Activated CD8-positive, alpha-beta memory T cell treated with anti-CD3 and anti-CD28 coated beads, Interleukin-2, amount 50 U/mL, for 48 hours (primary cell): ENCODE results near the gene ENTPD1.
"Not testable (repeated sequence)": the region's sequence is repeated elsewhere in the genome, so short reads cannot be mapped to it uniquely, and the experiment has no call there.

Experiments used
- DNase-seq: peaks from one replicate; pipeline ENCODE4 v3.0.0-alpha.2; 2020

ENTPD1 gene

DNA sequence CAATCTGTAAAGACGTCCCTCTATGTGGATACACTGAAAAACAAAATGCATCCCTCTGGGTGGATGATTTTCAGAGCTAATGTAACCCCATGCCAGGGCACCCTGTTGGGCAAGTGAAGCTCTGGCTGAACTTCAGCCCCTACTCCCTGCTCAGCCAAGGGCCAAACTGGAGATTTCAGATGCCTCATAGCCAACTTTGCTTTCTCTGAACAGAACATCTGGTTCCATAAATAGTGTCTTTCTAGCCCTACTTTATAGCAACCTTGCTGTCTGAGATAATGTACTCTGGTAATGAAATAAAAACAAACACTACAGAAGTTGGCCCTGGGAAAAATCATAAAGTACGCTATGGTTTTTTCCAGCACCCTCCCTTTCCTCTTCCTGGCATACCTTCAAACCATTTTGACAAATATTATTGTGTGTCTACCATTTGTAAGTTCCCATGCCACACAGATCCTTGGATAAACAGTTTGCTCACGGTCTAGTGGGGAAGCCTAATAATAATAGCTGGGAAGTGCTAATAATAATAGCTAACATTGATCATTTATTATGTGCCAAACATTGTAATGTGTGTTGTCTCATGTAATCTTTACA lies 3.4 kb downstream of the ENTPD1 start:
- no peak for DNase-seq

DNA sequence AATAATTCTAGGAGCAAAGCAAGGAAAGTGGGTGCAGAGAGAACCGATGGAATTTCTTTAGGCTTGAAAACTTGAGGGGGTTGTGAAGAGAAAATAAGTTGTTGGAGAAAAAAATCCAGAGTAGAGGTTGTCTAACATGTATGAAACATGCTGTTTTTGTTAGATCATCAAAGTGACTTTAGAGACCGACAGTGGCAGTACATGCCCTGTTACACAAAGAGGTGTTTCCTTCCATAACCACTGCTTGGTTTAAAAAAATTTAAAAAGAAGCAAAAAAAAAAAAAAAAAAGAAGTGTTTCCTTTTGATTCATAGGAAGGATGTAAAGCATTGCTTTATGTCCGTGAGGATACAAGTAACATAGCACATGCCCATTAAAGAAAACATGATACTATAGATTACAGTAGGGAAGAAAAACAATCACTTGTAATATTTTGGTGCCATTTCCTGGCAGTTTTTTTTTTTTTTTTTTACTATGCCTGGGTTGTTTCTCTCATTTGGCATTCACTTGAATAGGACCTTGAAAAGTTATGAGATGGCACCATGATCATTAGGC lies 6.1 kb downstream of the ENTPD1 start:
- DNase-seq = no peak

DNA sequence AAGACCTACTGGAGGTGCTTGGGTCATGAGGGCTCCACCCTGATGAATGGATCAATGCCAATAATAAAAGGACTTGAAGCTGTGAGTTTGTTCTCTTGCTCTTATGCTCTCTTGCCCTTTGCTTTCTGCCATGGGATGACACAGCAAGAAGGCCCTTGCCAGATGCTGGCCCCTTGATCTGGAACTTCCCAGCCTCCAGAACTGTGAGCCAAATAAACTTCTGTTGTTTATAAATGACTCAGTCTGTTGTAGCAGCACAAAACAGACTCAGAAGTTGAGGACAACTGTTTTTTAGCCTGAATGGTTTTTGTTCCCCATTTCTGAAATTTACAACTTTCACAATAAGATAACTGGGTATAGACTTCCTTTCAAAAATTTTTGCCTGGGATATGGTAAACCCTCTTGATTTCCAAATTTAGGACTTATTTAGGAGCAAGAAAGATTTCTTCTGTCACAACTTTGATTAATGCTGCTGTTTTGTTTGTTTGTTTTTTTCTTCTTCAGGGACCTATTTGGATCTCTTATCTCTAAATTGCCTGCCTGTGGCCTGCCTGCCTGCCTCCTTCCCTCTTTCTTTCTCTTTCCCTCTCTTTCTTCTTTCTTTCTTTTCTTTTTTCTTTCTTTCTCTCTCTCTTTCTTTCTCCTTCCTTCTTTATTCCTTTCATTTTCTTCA lies 12.1 kb downstream of the ENTPD1 start:
- DNase-seq = no peak

DNA sequence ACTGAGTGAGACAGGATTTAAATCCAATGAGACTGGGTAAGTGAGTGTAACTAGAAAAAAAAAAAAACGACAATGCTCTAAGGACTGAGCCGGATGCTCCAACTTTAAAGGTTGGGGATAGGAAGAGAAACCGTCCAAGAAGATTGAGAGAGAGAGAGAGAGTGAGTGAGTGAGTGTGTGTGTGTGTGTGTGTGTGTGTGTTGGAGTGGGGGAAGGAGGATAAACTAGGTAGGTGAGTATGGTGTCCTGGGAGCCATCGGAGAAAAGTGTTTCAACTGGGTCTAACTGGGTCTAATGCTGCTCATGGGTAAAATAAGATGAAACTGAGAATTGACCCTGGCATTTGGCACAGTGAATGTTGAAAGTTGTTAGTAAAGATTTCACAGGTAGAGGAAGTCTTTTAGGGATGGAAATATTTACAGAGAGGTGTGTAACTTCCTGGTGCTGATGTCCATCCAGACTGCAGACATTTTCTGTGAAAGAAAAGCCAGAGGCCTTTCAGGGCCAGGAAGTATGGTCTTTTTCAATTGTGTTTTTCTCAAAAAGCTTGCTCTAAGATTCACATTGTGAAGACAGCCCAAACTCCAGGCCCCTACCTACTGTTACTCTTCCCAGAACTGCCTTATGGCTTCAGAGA lies 14.2 kb downstream of the ENTPD1 start:
- no peak for DNase-seq

DNA sequence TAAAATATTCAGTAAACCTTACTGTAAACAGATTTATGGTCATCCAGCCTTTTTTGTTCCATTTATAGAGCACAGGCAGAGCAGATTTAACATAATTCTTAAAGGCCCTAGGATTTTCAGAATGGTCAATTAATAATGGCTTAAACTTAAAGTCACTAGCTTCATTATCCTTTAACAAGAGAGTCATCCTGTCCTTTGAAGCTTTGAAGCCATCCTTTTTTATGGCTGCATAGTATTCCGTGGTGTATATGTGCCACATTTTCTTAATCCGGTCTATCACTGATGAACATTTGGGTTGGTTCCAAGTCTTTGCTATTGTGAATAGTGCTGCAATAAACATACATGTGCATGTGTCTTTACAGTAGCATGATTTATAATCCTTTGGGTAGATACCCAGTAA lies 17.5 kb downstream of the ENTPD1 start:
- not testable (repeated sequence) for DNase-seq

DNA sequence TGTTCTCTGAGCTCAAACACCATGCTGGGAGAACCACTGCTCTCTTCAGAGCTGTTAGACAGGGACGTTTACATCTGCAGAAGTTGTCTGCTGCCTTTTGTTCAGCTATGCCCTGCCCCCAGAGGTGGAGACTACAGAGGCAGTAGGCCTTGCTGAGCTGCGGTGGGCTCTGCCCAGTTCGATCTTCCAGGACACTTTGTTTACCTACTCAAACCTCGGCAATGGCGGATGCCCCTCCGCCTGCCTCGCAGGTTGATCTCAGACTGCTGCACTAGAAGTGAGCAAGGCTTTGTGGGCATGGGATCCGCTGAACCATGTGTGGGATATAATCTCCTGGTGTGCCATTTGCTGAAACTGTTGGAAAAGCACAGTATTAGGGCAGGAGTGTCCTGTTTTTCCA lies 21.7 kb downstream of the ENTPD1 start:
- not testable (repeated sequence) for DNase-seq

DNA sequence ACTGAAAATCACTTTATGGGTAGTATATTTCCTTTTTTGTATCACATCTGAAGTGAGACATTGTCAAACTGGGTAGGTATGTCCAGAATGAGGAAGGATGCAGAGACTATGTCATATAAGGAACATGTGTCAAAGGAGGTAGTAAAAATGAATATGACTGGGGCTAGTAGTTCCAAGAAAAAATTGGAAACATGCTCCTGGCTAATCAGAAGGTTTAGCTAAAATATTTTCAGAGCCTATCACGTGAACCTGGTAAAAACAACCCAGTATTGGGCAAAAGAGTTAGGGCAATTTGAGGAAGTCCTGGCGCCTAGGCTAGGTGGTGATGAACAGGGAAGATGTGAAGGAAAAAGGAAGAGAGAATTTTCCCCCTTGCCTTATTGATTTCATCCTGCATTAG lies 26.4 kb downstream of the ENTPD1 start:
- DNase-seq = no peak

DNA sequence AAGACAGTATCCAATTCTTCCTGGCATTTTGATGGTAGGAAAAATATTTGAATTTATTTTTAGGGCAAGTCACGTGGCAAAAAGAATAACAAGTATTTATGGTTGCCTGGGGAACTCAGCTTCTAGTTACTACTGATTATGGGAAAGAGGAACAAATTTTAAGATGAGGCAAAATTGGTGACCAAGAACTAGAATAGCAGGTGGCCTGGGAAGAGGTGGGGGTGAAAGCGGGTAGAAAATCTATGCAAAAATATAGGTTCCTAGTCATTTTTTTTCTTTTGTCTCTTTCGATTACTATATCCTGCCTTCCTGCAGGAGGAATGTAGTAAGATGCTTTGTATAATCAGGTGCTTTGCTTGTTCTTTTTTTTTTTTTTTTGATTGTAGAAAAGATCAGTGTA lies 27.8 kb downstream of the ENTPD1 start:
- no peak for DNase-seq

DNA sequence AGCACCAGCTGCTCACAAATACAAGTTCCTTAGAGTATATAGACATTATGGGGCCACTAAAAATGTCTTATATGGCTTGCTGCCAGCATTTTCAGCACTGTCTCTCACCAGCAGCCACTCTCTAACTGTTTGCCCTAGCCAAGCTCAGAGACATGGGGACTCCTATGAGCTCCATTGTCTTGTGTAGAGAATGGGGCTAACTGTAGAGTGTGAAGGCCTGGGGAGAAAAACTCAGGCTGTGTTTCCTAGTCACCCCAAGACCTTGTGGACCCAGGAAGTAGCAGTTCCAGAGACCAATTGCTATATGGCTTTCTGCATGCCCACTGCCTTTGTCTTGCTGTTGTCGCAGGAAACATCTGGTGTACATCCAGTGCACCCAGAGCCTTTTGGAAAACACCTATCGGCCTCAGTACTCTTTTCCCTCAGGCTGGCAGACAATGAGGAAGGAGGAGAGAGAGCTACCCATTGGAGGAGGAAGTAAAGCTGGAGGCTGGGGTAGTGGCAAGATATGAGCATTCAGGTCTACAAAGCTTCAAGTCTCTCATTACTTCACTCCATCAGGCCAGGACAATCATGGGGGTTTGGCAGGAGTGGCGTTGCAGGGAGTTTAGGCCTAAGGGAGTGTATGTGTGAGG lies 28.4 kb downstream of the ENTPD1 start:
- DNase-seq = no peak

DNA sequence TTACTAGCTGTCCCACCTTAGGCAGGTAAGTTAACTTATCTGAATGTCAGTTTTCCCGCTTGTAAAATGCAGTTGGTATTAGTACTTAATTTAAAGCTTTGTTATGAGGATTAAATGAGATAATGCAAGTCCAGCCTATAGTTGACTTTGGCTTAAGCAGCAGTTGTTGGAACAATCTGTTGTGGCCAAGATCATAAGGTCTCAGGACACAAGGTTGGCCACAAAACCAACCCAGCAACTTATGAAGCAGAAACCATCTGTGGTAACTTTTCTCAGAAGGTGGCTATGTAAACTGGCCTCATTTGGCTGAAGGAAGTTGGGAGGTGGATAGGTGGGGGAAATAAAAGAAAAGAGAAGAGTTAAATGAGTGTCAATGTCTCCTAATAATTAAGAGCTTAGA lies 29.4 kb downstream of the ENTPD1 start:
- DNase-seq = no peak

DNA sequence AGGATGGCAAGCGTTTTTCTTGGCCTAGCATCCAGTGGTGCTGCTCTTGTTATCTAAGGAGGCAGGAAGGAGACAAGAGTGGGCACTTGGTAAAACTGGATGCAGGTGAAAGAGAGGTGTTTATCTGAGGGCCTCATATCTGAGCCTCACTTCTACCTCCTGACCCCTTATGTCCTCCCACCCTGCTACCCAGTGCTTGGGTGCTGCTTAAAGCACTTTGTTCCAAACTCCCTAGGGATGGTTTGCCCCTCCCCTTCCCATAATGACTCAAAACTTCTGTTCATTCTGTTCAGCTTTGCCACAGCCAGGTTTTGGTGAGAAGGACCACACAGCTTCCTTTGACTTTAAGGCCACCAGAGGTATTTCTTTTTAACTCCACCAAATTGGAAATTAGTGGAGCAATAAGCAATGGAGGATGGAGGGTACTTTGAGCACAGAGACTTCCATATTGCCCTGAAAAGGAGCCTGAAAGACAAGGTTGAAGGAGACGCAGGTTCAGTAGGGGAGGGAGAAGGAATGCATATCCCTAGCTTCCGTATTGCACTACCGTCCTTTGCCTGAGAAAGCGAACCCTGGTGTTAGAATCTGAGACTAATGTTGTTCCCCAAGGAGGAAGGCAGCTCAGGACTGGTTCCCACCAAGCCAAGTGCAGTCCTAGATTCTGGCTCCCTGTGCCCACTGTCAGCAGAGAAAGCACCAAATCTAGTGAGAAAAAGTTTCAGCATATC lies 30.1 kb downstream of the ENTPD1 start:
- no peak for DNase-seq

DNA sequence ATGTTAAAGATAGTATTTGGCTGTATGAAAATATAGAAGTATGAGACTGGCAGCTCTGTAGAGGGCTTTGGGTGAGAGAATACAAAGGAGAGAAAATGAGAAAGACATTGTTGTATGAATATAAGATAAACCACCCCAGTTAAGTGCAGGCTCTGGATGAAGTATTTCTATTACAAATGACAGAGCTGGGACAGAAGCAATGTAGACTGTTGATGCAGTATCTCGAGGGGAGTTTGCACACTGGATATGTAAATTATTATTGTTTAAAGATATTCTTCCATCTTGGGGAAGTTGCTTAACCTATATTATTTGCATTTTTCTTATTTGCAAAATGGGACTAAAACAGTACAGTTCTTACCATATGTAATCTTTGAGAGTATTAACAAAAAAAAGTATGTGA lies 31.5 kb downstream of the ENTPD1 start:
- no peak for DNase-seq

DNA sequence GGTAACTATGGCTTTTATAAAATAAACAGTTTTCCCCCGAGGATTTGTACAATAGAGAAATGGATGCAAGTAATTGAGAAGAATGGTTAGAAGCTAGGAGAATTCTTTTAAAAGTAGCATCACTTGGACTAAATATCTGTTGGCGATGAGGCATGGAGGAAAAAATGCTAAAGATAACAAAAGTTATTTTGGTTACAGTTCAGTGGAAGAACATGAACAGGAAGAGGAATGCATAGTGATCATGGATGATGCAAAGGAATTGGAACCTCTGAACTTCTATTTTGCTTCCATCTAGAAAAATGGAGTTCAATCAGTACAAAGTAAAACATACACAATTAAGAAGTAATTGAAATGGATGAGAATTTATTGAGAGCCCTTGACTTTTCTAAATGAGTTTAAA lies 32.9 kb downstream of the ENTPD1 start:
- no peak for DNase-seq

DNA sequence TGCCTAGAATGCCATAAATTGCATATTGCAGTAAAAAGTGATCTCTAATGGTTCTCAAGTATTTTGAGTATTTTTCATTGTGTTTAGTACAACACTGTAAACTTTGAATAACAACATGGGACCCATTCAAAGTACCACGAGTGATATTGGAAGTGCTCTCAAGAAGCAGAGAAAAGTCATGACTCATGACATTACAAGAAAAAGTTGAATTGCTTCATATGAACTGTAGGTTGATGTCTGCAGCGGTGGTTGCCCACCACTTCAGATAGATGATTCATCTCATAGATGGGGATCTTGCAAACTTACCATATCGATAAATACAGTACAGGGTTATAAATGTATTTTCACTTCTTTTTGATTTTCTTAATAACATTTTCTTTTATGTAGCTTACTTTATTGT lies 33.9 kb downstream of the ENTPD1 start:
- DNase-seq = no peak

DNA sequence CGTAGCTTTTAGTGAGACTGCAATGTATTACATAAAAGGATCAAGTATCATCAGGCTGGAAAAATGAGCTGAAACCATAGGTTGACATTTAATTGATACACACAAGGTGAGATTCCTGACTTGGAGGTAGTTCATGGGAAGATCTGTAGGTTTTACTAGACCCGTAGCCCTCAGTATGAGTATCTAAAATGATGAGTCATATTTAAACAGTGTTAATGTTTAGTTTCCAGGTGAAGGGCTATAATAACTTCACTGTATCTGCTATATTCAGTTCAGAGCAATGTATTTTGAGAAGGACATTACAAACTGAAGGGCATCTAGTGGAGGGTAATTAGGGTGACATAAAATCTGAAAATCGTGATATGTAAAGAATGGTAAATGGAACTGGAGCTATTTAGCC lies 35.0 kb downstream of the ENTPD1 start:
- DNase-seq = no peak

DNA sequence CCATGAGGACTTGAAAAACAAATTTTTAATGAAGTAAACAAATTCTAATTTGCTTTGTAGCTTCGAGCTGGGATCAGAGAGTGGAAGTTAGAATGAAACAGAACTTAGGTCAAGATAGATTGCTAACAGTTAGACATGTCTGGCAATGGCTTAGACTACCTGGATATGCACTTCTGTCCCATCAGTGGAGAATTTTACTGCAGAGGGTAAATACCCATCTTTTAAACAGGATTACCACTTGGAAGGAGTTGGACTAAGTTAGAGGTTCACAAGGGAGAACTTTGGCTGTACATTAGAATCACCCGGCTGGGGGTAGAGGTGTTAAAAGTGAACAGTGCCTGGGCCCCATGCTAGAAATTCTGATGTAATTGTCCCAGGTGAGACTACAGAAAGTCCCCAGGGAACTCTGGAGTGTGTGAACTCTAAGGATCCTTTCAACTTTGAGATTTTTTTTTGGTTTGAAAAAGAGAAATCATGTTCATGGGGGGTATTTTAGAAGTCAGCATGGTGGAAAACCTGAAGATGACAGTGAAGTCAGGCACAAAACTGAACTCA lies 35.5 kb downstream of the ENTPD1 start:
- DNase-seq = no peak

DNA sequence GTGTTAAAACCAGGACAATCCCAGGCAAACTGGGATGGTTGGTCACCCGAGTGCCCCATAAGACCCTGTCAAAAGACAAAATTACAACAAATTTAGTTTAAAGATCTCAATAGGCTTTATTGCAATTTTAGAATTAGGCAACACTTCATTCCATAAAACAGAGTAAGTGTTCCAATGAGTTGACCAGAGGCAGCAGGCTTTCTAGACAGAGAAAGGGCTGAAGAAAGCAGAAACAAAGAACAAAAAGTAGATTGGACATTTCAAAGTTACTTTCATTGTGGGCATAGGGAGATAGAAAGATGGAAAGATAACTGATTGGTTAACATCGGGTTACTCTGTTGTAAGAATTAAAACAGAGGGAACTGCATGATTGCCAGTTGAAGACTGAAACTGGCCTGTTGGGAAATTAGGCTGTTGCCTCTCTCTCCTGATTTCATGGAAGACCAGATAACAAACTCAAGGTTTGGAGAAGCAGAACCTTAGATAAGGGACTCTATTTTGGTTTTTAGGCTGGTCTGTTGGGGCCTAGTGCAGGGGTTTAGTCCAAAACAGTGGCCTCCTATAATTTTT lies 36.3 kb downstream of the ENTPD1 start:
- DNase-seq = no peak

DNA sequence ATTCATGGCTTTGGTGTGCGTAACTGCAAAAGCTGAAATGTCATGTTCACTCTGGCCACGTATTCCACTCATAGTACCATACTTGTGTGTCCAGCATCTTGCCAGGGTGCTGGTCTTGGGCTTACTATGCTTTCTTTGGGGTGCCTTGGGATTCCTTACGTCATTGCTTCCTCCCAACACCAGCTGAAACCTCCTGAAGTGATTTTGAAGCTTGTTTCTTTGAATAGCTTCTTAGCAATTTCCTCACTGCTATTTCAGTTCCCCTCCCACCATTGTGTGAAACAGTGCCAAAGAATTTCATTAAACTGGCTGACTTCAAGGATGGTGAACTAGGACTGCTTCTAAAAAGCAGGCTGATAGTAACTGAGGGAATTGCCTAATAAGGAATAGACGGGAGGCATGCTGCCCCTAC lies 36.9 kb downstream of the ENTPD1 start:
- no peak for DNase-seq

DNA sequence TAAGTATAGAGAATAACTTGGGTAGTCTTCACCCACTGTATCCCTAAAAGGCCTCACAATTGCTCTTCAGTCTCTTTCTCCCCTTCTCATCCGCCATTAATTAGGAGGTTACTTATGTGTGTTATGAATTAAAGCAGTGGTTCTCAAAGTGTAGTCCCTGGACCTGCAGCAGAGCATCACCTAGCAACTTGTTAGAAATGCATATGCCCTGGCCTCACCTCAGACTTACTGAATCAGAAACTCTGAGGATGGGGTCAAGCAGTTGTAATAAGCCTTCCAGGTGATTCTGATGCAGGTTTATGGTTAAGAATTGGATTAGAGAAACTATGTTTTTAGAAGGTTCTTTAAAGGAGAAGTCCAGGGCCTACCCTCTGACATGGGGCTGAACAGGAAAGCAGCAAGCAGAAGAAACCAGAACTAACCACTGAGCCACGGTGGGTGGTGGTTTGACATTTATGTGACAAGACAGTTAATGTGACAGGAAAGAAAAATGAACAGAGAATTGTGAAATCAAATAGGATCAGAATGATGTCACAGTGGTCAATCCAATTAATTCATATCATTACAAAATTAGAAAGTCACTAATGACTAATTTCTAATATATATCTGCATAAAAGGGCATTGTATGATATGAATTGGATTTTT lies 37.6 kb downstream of the ENTPD1 start:
- no peak for DNase-seq

DNA sequence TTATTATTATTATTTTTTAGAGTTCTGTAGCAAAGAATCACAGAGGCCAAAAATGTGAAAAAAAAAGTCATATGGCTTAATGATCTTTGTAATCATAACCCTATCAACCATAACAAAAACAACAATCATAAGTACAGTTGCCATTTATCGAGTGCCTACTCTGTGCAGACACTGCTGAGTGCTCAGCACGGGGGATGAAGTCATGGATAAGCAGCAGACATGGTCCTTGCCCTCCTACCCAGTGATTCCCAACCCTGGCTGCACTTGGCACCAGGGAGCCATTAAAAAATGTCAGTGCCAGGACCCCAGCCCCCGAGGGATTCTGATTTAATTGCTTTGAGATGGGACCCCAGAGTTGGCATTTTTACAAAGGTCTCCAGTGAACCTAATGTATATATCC lies 38.2 kb downstream of the ENTPD1 start:
- DNase-seq = no peak

DNA sequence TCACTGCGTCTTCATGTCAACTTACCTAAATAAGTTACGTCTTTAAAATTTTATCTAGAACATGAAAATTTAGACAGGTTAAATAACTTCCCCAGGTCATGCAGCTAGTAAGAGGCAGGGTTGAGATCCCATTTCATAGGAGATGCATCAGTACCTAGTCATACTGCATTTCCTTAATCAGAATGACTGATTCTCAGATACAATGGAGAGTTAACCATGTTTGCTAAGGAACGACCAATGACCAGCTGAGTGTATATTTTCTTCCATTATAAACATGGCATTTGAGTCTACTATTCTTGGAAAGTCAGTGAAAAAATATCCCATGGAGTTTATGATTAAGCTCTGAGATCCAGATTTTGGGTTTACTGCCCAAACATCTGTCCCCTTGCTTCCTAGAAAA lies 39.6 kb downstream of the ENTPD1 start:
- DNase-seq = no peak

DNA sequence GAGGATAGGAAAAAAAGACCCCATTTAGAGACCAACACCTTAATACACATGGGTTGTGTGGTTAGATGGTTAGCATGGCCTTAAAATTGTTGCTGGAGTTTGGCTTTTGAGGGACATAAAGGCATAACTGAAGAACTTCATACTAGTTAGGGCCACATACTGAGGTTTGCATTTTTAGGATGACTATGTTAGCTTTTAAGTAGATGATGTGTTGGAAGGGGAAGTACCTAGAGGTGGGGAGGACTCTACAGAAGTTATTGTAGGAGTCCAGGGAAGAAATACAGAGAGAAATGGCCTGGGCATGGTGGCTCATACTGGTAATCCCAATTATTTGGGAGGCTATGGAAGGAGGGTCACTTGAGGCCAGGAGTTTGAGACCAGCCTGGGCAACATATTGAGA lies 40.5 kb downstream of the ENTPD1 start:
- no peak for DNase-seq
